ENCODE data around the gene TMTC2.

Gene TMTC2

GRCh38 chr12:83141460-83141994 is 454.8 kb downstream of the TMTC2 start:
- no peaks in the 10 kb centered on the region for H3K36me3 Mint-ChIP-seq
- ATAC-seq: no peak
- H3K27ac Mint-ChIP-seq: no peak overlapping the region
- H3K4me3 Mint-ChIP-seq: no peak overlapping the region
- H3K27me3 Mint-ChIP-seq: no peaks in the 10 kb centered on the region
- H3K4me1 Mint-ChIP-seq: no peaks in the 10 kb centered on the region
- no peaks in the 10 kb centered on the region for H3K9me3 Mint-ChIP-seq

- H3K27ac Mint-ChIP-seq: no peak overlapping the region
- H3K4me1 Mint-ChIP-seq: no peaks in the 10 kb centered on the region
- no peaks in the 10 kb centered on the region for H3K36me3 Mint-ChIP-seq
- H3K9me3 Mint-ChIP-seq: no peaks in the 10 kb centered on the region
- no peaks in the 10 kb centered on the region for H3K27me3 Mint-ChIP-seq
- no peak overlapping the region for H3K4me3 Mint-ChIP-seq
- no peak for ATAC-seq
These were observed 456.2 kb downstream of the TMTC2 start for GRCh38 chr12:83142914-83143313.

GRCh38 chr12:83143950-83144349 is 457.2 kb downstream of the TMTC2 start:
- H3K27me3 Mint-ChIP-seq: no peaks in the 10 kb centered on the region
- no peak for ATAC-seq

DNA sequence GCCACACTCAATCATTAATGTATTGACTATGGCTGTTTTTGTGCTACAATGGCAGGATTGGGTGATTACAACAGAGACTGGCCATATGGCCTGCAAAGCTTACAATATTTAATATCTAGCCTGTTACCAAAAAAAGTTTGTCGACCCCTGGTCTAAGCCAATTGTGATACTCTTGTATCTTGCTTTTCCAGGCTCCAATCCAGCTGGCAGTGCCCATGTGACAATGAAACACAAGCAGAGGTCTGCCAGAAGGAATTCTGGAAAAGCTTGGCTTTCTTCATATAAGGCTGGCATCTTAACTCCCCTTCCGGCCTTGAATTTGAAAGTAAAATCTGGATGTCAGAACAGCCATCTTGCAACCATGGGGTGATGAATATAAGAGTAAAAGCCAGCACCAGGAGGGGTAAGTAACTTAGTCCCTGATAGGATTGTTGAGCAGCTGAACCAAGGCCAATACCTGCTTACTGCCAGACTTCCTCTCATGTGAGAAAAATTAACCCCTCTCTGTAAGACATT is 458.7 kb downstream of the TMTC2 start:
- no peak overlapping the region for H3K4me3 Mint-ChIP-seq
- H3K27ac Mint-ChIP-seq: no peak overlapping the region

More at GRCh38 chr12:83143950-83144349, 457.2 kb downstream of the TMTC2 start:
- Mint-ChIP-seq H3K4me3 (no peak overlapping the region), H3K36me3 (no peaks in the 10 kb centered on the region), H3K4me1 (no peaks in the 10 kb centered on the region), H3K9me3 (no peaks in the 10 kb centered on the region), H3K27ac (no peak overlapping the region)

DNA sequence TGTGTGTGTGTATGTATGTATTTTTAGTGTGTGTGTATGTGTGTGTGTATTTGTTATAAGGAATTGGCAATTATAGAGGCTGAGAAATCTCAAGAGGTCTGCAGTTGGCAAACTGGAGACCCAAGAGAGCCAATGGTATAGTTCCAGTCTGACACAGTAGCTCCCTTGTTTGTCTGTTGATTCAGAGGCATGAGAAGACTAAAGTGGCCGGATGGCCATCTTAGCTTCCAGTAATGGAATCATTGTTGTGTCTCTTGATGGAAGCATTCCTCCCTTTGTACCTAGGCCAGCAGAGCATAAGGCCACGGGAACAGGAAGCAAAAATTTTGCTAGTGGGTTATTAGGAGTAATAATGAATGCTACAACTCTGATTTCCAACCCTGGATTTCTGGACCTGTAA is 460.6 kb downstream of the TMTC2 start:
- Mint-ChIP-seq H3K27me3 (no peaks in the 10 kb centered on the region), H3K4me3 (no peak overlapping the region), H3K36me3 (no peaks in the 10 kb centered on the region), H3K9me3 (no peaks in the 10 kb centered on the region), H3K4me1 (no peaks in the 10 kb centered on the region), H3K27ac (no peak overlapping the region)
- no peak for ATAC-seq

More for the DNA sequence above, 458.7 kb downstream of the TMTC2 start:
- Mint-ChIP-seq H3K27me3 (no peaks in the 10 kb centered on the region), H3K36me3 (no peaks in the 10 kb centered on the region), H3K4me1 (no peaks in the 10 kb centered on the region), H3K9me3 (no peaks in the 10 kb centered on the region)
- ATAC-seq: no peak

DNA sequence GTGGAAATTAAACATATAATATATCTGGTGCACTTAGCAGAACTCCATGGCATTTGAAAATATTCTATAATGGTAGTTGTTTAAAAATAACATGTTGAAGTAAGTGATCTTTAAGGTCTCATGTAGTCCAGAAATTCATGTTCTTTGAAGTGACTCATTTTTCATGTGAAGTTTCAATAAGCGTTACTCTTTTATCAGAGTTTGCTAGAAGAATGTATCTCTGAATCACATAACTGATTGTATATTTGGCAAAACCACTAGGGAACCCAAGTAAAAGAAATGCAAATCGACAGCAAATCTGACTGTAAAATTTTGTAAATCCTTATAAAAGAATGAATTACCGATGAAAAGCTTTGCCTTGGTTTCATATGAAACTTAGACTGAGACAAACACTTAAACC is 463.3 kb downstream of the TMTC2 start:
- H3K4me3 Mint-ChIP-seq: no peak overlapping the region
- H3K27me3 Mint-ChIP-seq: no peaks in the 10 kb centered on the region
- ATAC-seq: no peak
- no peak overlapping the region for H3K27ac Mint-ChIP-seq
- H3K36me3 Mint-ChIP-seq: no peaks in the 10 kb centered on the region
- no peaks in the 10 kb centered on the region for H3K4me1 Mint-ChIP-seq
- no peaks in the 10 kb centered on the region for H3K9me3 Mint-ChIP-seq

- Mint-ChIP-seq H3K27ac (no peak overlapping the region), H3K9me3 (no peaks in the 10 kb centered on the region), H3K27me3 (no peaks in the 10 kb centered on the region), H3K4me3 (no peak overlapping the region), H3K36me3 (no peaks in the 10 kb centered on the region), H3K4me1 (no peaks in the 10 kb centered on the region)
- ATAC-seq: no peak
These were observed 463.9 kb downstream of the TMTC2 start for GRCh38 chr12:83150465-83151189.

- ATAC-seq: no peak
- no peaks in the 10 kb centered on the region for H3K9me3 Mint-ChIP-seq
- H3K27ac Mint-ChIP-seq: no peak overlapping the region
- peaks cover 5% of the 10 kb centered on the region for H3K4me1 Mint-ChIP-seq
- H3K27me3 Mint-ChIP-seq: no peaks in the 10 kb centered on the region
- H3K4me3 Mint-ChIP-seq: no peak overlapping the region
- no peaks in the 10 kb centered on the region for H3K36me3 Mint-ChIP-seq
These were observed 466.5 kb downstream of the TMTC2 start for GRCh38 chr12:83153177-83153576.

- H3K9me3 Mint-ChIP-seq: no peaks in the 10 kb centered on the region
- no peaks in the 10 kb centered on the region for H3K36me3 Mint-ChIP-seq
- H3K4me1 Mint-ChIP-seq: peaks cover 5% of the 10 kb centered on the region
- no peak for ATAC-seq
- H3K4me3 Mint-ChIP-seq: no peak overlapping the region
- no peaks in the 10 kb centered on the region for H3K27me3 Mint-ChIP-seq
- no peak overlapping the region for H3K27ac Mint-ChIP-seq
These were observed 470.1 kb downstream of the TMTC2 start for GRCh38 chr12:83156815-83157214.

DNA sequence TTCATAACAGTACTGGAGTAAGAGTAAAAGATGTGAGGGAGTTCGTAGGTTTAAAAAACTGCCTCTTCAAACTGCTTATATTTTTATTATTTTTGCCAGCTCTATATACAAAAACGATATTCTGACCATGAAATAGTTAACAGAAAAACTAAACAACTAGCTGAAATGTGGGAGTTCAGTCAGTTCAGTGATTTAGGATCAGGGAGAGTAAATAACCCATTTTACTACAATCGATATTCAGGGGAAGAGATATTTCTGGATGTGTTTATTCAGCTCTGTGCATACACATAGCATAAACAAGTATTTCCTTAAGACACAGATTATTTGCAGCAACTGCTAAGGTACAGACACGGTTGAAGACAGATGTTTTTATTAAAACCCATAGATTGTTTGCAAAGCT is 470.9 kb downstream of the TMTC2 start:
- Mint-ChIP-seq H3K9me3 (no peaks in the 10 kb centered on the region), H3K27ac (no peak overlapping the region), H3K36me3 (no peaks in the 10 kb centered on the region), H3K4me3 (no peak overlapping the region), H3K4me1 (peaks cover 5% of the 10 kb centered on the region), H3K27me3 (no peaks in the 10 kb centered on the region)
- ATAC-seq: no peak

DNA sequence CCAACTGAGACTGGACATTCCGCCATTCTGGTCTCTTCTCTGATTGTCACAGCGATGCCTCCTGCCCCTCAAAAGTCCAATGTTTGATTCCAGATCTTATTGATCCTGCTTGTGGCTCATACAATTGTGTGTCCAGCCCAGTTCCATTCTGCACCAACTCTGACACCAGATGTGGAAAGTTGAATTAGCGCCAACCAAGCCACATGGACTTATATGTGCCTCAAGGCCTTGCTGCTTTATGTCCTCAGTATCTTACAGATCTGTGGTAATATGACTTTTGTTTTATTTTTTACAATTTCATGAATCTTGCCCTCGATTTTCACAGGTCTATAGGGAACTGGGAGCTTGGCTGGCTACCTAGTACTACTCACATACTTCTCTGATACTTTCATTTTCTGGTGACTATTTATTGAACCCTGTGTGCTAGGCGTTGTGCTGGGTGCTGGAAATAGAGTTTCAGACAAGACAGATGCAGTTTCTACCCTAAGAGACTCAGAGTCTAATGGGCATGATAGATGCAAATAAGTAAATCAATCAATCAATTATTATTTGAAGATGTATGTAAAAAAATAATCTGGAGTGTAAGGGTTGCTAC is 472.0 kb downstream of the TMTC2 start:
- no peak overlapping the region for H3K4me3 Mint-ChIP-seq
- H3K36me3 Mint-ChIP-seq: no peaks in the 10 kb centered on the region
- ATAC-seq: no peak
- H3K9me3 Mint-ChIP-seq: no peaks in the 10 kb centered on the region
- no peaks in the 10 kb centered on the region for H3K27me3 Mint-ChIP-seq
- H3K4me1 Mint-ChIP-seq: peaks cover 5% of the 10 kb centered on the region
- H3K27ac Mint-ChIP-seq: no peak overlapping the region

DNA sequence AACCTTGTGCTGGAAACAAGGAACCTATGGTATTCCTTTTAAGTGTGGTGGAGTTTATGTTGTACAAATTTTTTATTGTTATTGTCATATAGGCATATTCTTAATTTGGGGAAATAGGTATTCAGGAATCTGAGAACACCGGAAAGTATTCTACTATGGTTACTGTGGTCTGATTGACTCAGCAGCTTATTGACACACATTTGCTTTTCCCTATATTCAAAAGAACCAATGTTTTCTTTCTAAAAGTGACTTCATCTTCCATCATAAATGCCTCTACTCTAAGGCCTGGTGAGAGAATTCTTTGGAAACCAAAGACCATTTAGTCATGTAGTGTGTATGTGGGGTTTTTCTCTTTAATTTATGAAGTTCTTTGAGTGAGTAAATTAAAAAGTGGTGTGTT is 474.8 kb downstream of the TMTC2 start:
- ATAC-seq: no peak
- Mint-ChIP-seq H3K4me3 (no peak overlapping the region), H3K36me3 (no peaks in the 10 kb centered on the region), H3K27me3 (no peaks in the 10 kb centered on the region), H3K4me1 (peaks cover 5% of the 10 kb centered on the region), H3K9me3 (no peaks in the 10 kb centered on the region), H3K27ac (no peak overlapping the region)

DNA sequence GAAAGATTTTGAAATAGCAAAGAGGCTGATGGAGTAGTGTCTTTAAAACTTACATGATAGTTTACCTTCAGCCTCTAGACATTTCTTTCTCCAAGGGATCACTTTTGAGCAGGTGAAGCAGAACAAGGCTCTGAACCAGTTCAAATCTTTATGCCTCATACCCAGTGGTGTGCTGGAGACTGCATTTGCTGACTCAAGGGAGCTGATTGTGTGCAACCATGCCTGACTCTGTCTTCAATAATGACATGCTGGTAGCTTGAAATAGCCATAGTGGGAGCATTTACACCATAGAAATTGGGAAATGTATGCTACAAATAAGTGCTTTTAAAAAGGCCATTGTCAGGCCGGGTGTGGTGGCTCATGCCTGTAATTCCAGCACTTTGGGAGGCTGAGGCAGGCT is 482.0 kb downstream of the TMTC2 start:
- no peaks in the 10 kb centered on the region for H3K36me3 Mint-ChIP-seq
- no peaks in the 10 kb centered on the region for H3K9me3 Mint-ChIP-seq
- no peaks in the 10 kb centered on the region for H3K4me1 Mint-ChIP-seq
- H3K27ac Mint-ChIP-seq: no peak overlapping the region
- H3K27me3 Mint-ChIP-seq: no peaks in the 10 kb centered on the region
- no peak for ATAC-seq
- H3K4me3 Mint-ChIP-seq: no peak overlapping the region

GRCh38 chr12:83172441-83172840 is 485.7 kb downstream of the TMTC2 start:
- no peaks in the 10 kb centered on the region for H3K27me3 Mint-ChIP-seq
- H3K4me3 Mint-ChIP-seq: no peak overlapping the region
- no peaks in the 10 kb centered on the region for H3K4me1 Mint-ChIP-seq
- H3K9me3 Mint-ChIP-seq: no peaks in the 10 kb centered on the region
- no peaks in the 10 kb centered on the region for H3K36me3 Mint-ChIP-seq
- no peak for ATAC-seq
- no peak overlapping the region for H3K27ac Mint-ChIP-seq

DNA sequence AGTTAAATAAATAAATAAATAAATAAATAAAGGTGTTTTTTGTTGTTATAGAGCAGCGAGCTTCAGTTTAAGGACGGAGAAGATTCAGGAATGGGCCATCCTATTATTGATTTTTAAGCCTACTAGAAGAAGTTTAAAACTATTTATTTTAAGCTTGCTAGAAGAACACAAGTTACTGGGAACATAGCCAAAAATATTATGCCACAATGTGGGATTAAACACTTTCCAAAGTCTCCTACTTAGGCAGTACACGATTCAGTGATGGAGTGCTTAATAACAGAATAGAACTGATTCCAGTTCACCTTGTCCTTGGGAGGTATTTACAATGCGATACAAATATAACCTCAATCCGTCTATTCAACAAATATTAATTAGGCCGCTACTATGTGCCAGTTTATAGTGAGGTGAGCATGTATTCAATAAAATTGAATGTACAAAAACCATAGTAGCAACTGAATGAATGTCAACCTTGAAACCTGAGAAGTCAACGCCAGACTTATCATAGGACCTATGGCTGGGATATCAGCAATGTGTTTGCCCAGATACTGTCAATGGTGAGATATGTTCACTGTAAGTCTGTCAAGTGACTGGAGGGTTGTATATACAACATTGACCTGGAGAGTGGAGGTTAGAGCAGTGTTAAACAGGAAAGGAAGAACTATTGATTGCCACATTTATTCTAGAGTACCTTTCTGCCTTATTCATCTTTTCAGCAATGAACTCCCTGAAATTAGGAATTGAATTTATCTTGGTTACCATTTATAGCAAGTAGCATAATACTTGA is 486.4 kb downstream of the TMTC2 start:
- Mint-ChIP-seq H3K27ac (no peak overlapping the region), H3K36me3 (no peaks in the 10 kb centered on the region), H3K4me3 (no peak overlapping the region), H3K9me3 (no peaks in the 10 kb centered on the region), H3K4me1 (no peaks in the 10 kb centered on the region), H3K27me3 (no peaks in the 10 kb centered on the region)
- ATAC-seq: no peak

Measured in stimulated activated memory B cell treated with anti-CD40 and anti-IgM and Interleukin-4, amounts not matched to agents 10 μg/mL and 1 μg/mL and 100 μg/mL, for 72 hours (primary cell).